Left lobe of liver (tissue), 2 donors: ENCODE data around the gene CAMKK2. TPM values are rescaled to one million over a fixed set of nuclear protein-coding genes. Genes with fewer than 3 reads are reported as not detected.
"Not testable (repeated sequence)": the region's sequence is repeated elsewhere in the genome, so short reads cannot be mapped to it uniquely, and the experiment has no call there.

Source experiments
- ATAC-seq: fragments of 200-7000 bp; cut with Tn5 transposase; one replicate; pipeline ENCODE4 v1.9.1; 2020; ENCODE audit warnings: mild to moderate bottlenecking, moderate library complexity
- DNase-seq: peaks from one replicate; pipeline ENCODE4 v3.0.0-alpha.2; 2020; ENCODE audit warnings: low spot score
- total RNA-seq: library from RNA; stranded (reverse); gene quantifications from one replicate; pipeline ENCODE4 v1.2.1, GENCODE V29; 2021
- donor health status: DM: no; HTN: no; CAD: no; lungs with moderate emphysema.
- donor health status: DM: no; HTN: yes; CAD: no.

Gene CAMKK2
- total RNA-seq, result 28.8 TPM

DNA sequence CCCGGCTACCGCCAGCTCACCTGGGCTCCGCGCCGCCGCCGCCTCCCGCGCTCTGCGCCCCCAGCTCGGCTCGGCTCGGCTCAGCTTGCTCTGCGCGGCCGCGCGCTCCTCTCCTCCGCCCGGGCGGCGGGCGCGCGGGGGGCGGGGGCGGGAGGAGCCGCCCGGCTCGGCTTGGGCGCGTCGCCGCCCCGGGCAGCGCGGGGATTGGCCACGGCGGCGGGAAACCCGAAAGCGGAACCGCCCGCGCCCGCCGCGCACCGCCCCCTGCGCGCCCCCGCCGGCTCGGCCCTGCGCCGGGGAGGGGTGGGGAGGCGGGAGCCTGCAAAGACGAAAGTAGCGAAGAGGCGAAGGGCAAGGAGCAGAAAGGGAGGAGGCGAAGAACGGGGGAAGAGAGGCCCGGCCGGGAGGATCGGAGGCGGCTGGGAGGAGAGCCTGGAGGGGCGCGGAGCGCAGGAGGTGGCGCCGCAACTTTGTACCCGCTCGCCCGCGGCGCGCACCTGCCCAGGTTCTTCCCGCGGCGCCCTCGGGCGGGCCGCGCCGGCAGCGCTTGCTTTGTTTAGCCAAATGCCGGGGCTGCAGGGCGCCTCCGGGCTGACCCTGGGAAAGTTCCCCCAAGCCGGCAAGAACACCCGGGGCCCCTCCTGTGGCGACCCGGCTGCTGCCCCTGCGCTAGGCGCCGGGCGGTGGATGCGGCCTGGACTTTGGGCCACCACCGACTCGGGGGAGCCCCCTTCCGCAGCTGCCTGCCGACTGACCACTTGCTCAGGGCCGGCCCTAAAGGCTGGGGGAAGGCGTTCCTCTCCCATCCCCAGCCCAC lies at the start of gene CAMKK2:
TSS of gene CAMKK2 (minus strand) at position 92 of the 817 bp plus-strand sequence. CDS start 22,183 bp downstream, outside the sequence.
- ATAC-seq, result peak; percentile 88
- DNase-seq, result peak; percentile 87

- ATAC-seq (no peak), DNase-seq (no peak)
Observed at GRCh38 chr12:121345151-121345815, 48.8 kb upstream of the CAMKK2 start.

GRCh38 chr12:121344506-121344905 lies 48.0 kb upstream of the CAMKK2 start:
- no peak for ATAC-seq
- DNase-seq, result no peak

DNA sequence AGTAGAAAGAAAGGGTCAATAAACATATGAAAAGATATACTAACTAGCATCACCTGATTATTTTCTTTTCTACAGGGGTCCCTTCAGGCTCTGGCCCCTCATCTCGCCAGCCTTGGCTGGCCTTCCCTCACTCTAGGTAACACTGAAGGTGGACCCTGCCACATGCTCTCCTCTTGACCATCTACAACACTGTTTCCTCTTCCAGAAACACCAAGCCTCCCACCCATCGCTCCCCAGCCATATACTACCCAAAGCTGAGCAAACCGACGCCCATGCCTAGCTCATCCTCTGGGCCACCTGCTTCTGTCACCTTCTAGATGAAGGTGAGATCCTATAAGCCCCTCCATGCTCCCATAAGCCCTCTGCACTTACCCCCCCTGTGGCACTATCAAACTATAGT lies 40.9 kb upstream of the CAMKK2 start:
- DNase-seq, result no peak
- ATAC-seq, result no peak

GRCh38 chr12:121334513-121335343 lies 38.2 kb upstream of the CAMKK2 start:
- ATAC-seq, result peak; percentile 99
- DNase-seq, result no peak

DNA sequence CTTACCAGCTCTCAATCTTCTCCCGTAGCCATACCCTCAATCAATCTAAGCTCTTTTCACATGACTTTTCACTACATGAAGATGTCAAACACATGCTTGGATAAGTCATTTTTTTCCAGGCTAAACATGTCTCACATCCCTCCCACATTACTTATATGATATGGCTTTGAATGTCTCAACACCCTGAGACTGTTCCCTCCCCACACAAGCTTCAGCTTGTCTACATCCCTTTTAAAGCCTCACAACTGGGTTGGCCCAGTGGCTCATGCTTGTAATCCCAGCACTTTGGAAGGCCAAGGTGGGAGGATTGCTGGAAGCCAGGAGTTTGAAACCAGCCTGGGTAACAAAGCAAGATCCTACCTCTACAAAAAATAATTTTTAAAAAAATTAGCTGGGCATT lies 37.2 kb upstream of the CAMKK2 start:
- DNase-seq, result no peak
- no peak for ATAC-seq

- ATAC-seq (peak; percentile 47), DNase-seq (no peak)
Observed at GRCh38 chr12:121331248-121331647, 34.7 kb upstream of the CAMKK2 start.

- ATAC-seq, result no peak
- DNase-seq, result no peak
Observed at GRCh38 chr12:121330692-121331091, 34.2 kb upstream of the CAMKK2 start.

- DNase-seq, result no peak
- ATAC-seq, result no peak
Observed at GRCh38 chr12:121330195-121330594, 33.7 kb upstream of the CAMKK2 start.

GRCh38 chr12:121328620-121329019 lies 32.1 kb upstream of the CAMKK2 start:
- DNase-seq (no peak), ATAC-seq (no peak)

DNA sequence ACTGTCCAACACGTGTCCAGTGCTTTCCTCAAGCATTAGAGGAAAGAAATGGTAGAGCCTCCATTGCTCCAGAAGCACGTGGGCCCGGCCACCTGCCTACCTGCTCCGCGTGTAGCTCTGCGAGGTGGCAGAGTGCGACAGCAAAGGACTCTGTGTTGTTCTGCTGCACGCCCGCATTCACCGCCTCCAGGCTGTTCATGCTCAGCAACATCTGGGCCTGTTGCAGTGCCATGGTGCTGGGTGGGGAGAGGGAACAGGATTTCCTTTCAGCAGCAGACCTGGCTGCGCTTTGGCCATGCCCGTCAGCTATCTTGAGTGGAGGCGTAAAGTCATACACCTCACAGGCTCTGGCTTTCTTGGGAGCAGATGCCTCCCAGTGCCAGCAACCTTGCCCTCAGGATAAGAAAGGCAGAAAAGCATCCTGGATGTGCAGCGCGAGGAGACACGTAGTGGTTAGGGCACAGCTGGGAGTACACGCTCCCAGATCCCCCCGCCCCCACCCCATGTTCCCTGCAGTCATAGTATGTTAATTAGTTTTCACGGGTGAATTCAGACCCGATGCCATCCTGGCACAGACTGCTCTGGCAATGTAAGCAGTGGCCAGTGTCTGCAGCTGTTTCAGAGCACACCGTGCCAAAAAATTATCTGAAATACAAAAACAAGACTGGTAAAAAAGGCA lies 30.6 kb upstream of the CAMKK2 start:
- ATAC-seq, result no peak
- DNase-seq, result no peak

DNA sequence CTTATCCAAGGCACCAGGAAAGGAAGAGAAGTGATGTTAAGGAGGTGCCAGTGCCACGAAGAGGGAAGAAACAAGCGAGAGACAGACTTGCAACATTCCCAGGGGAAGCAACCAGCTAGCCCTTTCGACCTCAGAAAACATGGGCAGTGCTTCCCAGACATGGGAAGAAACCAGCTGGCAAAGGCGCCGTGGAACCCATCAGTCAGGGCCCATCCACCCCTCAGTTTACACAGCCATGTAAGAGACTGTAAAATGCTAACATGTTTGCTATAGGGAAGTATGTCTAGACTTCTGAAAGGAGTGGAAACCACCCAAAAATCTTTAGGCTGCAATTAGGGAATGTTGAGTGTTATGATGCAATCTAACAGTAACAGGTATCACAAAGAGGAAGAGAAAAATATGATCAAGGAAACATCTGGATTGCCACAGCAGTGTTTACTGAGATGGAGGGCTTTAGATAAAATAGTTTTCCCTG lies 29.4 kb upstream of the CAMKK2 start:
- no peak for DNase-seq
- no peak for ATAC-seq

DNA sequence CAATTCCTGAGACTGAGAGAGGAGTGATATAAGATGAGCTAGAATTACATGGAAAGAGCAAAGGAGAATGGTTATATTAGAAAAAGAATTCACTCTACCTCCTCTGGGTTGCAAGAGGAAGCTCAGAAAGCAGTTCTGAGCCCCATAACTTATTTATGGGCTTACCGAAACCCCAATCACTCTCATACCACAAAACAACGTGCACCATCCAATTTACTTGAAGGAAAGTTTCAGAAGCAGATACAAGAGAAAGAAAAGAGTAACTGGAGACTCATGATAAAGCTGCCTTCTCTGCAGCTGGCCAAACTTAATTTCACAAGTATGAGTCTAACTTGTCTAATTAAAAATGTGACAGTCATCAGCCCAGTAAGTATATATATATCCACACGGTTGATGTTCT lies 27.4 kb upstream of the CAMKK2 start:
- ATAC-seq (no peak), DNase-seq (no peak)

DNA sequence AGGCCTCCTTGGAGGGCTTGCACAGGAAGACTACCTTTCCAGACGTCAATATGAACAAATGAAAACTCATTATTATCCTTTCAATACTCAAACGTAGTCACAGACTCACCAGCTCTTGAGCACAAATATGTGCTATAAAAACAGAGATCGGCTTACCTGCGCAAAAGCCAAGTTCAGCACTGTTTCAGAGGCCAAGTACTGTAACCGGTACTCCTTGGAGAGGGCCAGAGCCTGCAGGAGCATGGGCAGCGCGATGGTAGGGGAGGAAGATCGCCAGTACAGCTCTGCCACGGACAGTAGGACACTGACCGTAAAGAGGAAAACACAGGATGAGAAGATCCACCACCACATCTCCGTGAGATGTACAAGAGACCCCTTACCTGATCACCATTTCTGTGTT lies 21.6 kb upstream of the CAMKK2 start:
- ATAC-seq (no peak), DNase-seq (peak; percentile 19)

GRCh38 chr12:121314431-121314830 lies 17.9 kb upstream of the CAMKK2 start:
- ATAC-seq, result no peak
- DNase-seq, result peak; percentile 10

DNA sequence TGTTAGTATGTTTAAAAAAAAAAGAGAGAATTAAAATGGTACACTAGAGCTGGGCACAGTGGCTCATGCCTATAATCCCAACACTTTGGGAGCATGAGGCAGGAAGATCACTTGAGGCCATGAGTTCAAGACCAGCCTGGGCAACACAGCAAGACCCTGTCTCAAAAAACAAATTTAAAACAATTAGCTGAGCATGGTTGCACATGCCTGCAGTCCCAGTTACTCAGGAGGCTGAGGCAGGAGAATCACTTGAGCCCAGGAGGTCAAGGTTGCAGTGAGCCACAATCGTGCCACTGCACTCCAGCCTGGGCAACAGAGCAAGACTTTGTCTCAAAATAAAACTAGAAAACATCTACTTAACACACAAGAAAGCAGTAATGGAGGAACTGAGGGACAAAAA lies 13.7 kb upstream of the CAMKK2 start:
- ATAC-seq, result not testable (repeated sequence)
- peak; percentile 23 for DNase-seq

DNA sequence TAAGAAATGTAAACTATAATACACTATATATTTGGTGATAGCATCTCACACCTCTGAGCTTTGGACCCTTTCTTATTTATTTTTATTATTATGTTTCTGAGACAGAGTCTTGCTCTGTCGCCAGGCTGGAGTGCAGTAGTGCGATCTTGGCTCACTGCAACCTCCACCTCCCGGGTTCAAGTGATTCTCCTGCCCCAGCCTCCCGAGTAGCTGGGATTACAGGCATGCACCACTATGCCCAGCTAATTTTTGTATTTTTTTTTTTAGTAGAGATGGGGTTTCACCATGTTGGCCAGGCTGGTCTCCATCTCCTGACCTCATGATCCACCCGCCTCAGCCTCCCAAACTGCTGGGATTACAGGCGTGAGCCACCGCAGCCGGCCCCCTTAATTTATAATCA lies 10.9 kb upstream of the CAMKK2 start:
- not testable (repeated sequence) for ATAC-seq, DNase-seq

- DNase-seq (no peak), ATAC-seq (no peak)
Observed at GRCh38 chr12:121304306-121304705, 7.8 kb upstream of the CAMKK2 start.

DNA sequence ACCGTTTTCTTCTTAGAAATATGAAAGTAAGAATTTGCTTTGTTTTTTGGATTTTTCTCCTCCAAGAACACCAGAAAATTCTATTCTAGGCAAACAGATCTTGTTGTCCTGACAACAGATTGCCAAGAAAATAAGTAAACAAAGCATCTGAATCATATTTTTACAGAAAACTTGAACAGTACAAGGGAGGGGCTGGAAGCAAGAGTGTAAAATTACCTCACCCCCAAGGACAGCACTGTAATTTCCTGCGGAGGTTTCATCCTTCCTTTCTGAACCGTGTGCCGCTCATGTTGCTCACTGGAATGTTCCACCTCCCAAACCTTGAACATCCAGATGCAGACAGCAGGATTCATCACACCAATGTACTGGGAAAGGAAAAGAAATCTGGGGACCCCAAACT lies 5.4 kb upstream of the CAMKK2 start:
- no peak for DNase-seq
- no peak for ATAC-seq

DNA sequence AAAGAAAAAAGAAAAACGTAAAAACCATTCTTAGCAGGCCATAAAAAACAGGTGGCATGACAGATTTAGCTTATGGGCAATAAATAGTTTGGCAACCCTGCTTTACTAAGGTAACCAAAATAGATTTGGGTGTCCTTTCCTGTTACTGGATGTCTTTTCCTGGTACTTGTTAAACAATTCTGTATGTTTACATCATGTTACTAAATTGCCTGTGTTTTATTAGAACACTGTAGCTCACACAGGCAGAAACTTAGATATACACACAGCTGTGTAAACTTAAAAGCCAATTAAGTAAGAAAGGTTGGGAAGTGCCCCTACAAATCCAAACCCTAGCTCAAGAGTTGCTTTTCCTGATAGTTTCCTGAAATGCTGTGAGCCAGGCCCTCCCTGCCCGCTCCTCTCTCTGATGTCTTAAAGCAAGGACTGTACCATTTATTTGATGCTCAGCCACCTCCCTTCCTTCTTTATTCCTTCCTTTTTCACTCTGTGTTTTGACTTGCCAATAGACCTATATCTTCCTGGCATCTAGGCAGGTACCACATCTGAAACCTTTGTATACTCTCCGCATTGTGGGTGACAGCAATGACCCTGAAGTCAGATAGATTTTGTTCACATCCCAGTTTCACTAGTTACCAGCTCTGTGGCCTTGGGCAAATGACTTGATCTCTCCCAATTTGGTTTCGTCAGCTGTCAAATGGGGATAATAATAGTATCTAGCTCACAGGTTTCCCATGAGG lies 3.7 kb upstream of the CAMKK2 start:
- ATAC-seq (no peak), DNase-seq (peak; percentile 23)
